Right renal pelvis (tissue), 4 donors: ENCODE results near the gene MTR. TPM values are rescaled to one million over a fixed set of nuclear protein-coding genes. Genes with fewer than 3 reads are reported as not detected.

Experiments used
- DNase-seq, 4 donors: peaks; one replicate each; pipeline ENCODE4 v3.0.0-alpha.2; 2013; ENCODE audit warnings: low read depth in 4 of 4, low spot score in 3 of 4, missing footprints in 1 of 4
- polyA plus RNA-seq, 4 donors: library from polyadenylated mRNA; unstranded; fragments of 120-200 nt; gene quantifications; one replicate each; pipeline ENCODE4 v1.2.1, GENCODE V29; 2013; ENCODE audit not compliant: insufficient read length in 4 of 4

The MTR gene
- polyA plus RNA-seq, 4 donors, result 30.0 to 39.3 (median 36.6) TPM

- no peak for DNase-seq
Measured at GRCh38 chr1:236773919-236774318, 21.2 kb upstream of the MTR start.

GRCh38 chr1:236774926-236775325, 20.2 kb upstream of the MTR start:
- no peak for DNase-seq

- DNase-seq, result no peak
Measured at GRCh38 chr1:236779312-236779711, 15.8 kb upstream of the MTR start.

GRCh38 chr1:236785477-236785876, 9.6 kb upstream of the MTR start:
- no peak for DNase-seq

GRCh38 chr1:236786453-236786852, 8.6 kb upstream of the MTR start:
- no peak for DNase-seq

- DNase-seq, result no peak
Measured at GRCh38 chr1:236794585-236795034, 482 bp upstream of the MTR start.

GRCh38 chr1:236795757-236796667, 920 bp downstream of the MTR start:
- peak in 1 of 4 donors; percentile 26 for DNase-seq

- no peak for DNase-seq
Measured at GRCh38 chr1:236799001-236799400, 3.9 kb downstream of the MTR start.

GRCh38 chr1:236800002-236800620, 5.0 kb downstream of the MTR start:
- no peak for DNase-seq

- no peak for DNase-seq
Measured at GRCh38 chr1:236800623-236801022, 5.5 kb downstream of the MTR start.

- no peak for DNase-seq
Measured at GRCh38 chr1:236802264-236802663, 7.2 kb downstream of the MTR start.

- DNase-seq, result no peak
Measured at GRCh38 chr1:236806634-236807033, 11.5 kb downstream of the MTR start.

- no peak for DNase-seq
Measured at GRCh38 chr1:236808005-236808404, 12.9 kb downstream of the MTR start.

GRCh38 chr1:236808564-236809130, 13.6 kb downstream of the MTR start:
- no peak for DNase-seq

GRCh38 chr1:236809148-236809547, 14.1 kb downstream of the MTR start:
- DNase-seq, result no peak

GRCh38 chr1:236810018-236810417, 14.9 kb downstream of the MTR start:
- no peak for DNase-seq

- DNase-seq, result no peak
Measured at GRCh38 chr1:236812334-236813030, 17.4 kb downstream of the MTR start.

GRCh38 chr1:236815941-236816340, 20.8 kb downstream of the MTR start:
- DNase-seq, result no peak

- no peak for DNase-seq
Measured at GRCh38 chr1:236819856-236820255, 24.8 kb downstream of the MTR start.

- DNase-seq, result no peak
Measured at GRCh38 chr1:236821091-236821627, 26.1 kb downstream of the MTR start.

GRCh38 chr1:236823559-236823958, 28.5 kb downstream of the MTR start:
- no peak for DNase-seq
